HG02885 (cell line): Measurements from ENCODE around the gene RAD51B.
"Not testable (repeated sequence)": the region's sequence is repeated elsewhere in the genome, so short reads cannot be mapped to it uniquely, and the experiment has no call there.

Experiments used
- ATAC-seq: cut with Tn5 transposase; IDR thresholded peaks from one replicate; pipeline ENCODE4 v1.9.1; 2021; ENCODE audit warnings: mild to moderate bottlenecking; ENCODE audit not compliant: unreplicated experiment, poor library complexity

The RAD51B gene

GRCh38 chr14:68186500-68187276 is 367.1 kb downstream of the RAD51B start:
- not testable (repeated sequence) for ATAC-seq

- ATAC-seq, result no peak
Measured at GRCh38 chr14:68188174-68188573, 368.6 kb downstream of the RAD51B start.

- no peak for ATAC-seq
Measured at GRCh38 chr14:68190032-68190431, 370.5 kb downstream of the RAD51B start.

- ATAC-seq, result no peak
Measured at GRCh38 chr14:68191567-68192321, 372.2 kb downstream of the RAD51B start.

- ATAC-seq, result no peak
Measured at GRCh38 chr14:68192935-68193334, 373.4 kb downstream of the RAD51B start.

- no peak for ATAC-seq
Measured at GRCh38 chr14:68193970-68194681, 374.5 kb downstream of the RAD51B start.

- ATAC-seq, result no peak
Measured at GRCh38 chr14:68195126-68195525, 375.5 kb downstream of the RAD51B start.

GRCh38 chr14:68198713-68199495 is 379.3 kb downstream of the RAD51B start:
- ATAC-seq, result no peak

GRCh38 chr14:68199554-68200151 is 380.1 kb downstream of the RAD51B start:
- no peak for ATAC-seq

GRCh38 chr14:68203871-68204270 is 384.3 kb downstream of the RAD51B start:
- no peak for ATAC-seq

- ATAC-seq, result no peak
Measured at GRCh38 chr14:68208218-68208617, 388.6 kb downstream of the RAD51B start.

GRCh38 chr14:68208626-68209317 is 389.2 kb downstream of the RAD51B start:
- ATAC-seq, result no peak

- peak; percentile 95 for ATAC-seq
Measured at GRCh38 chr14:68210729-68211299, 391.2 kb downstream of the RAD51B start.

GRCh38 chr14:68211421-68211820 is 391.8 kb downstream of the RAD51B start:
- ATAC-seq, result no peak

- ATAC-seq, result no peak
Measured at GRCh38 chr14:68211886-68212285, 392.3 kb downstream of the RAD51B start.

- no peak for ATAC-seq
Measured at GRCh38 chr14:68212361-68212760, 392.8 kb downstream of the RAD51B start.

GRCh38 chr14:68214431-68214830 is 394.9 kb downstream of the RAD51B start:
- ATAC-seq, result no peak

GRCh38 chr14:68215629-68216028 is 396.1 kb downstream of the RAD51B start:
- ATAC-seq, result no peak

GRCh38 chr14:68216079-68216478 is 396.5 kb downstream of the RAD51B start:
- no peak for ATAC-seq
